Measurements from ENCODE around the gene C17orf75. TPM values are rescaled to one million over a fixed set of nuclear protein-coding genes. Genes with fewer than 3 reads are reported as not detected.

The C17orf75 gene
- total RNA-seq, 1 experiment from 2014 or later = 21.1 TPM

DNA sequence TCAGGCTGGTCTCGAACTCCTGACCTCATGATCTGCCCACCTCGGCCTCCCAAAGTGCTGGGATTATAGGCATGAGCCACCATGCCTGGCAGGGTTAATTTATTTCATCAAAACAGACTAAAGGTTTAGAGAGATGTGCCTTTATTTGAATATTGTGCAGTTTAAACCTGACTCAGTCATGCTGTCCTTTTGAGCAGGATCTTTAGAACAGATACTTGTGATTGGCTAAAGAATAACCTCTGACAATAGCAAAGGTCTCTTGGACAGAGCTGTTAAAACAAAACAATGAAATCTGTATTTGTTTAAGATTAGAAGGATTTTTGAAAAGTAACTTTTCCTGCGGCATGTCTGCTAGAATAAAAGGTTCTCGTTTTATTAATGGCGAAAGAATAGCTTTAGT, 44.0 kb upstream of the C17orf75 start:
- no peak overlapping the region for H3K4me3 Mint-ChIP-seq (ENCODE audit: low read depth, unreplicated experiment)
- peaks cover 67% of the 10 kb centered on the region for H3K36me3 Mint-ChIP-seq (ENCODE audit: insufficient read depth, unreplicated experiment)
- TF ChIP-seq, protein P1, sequence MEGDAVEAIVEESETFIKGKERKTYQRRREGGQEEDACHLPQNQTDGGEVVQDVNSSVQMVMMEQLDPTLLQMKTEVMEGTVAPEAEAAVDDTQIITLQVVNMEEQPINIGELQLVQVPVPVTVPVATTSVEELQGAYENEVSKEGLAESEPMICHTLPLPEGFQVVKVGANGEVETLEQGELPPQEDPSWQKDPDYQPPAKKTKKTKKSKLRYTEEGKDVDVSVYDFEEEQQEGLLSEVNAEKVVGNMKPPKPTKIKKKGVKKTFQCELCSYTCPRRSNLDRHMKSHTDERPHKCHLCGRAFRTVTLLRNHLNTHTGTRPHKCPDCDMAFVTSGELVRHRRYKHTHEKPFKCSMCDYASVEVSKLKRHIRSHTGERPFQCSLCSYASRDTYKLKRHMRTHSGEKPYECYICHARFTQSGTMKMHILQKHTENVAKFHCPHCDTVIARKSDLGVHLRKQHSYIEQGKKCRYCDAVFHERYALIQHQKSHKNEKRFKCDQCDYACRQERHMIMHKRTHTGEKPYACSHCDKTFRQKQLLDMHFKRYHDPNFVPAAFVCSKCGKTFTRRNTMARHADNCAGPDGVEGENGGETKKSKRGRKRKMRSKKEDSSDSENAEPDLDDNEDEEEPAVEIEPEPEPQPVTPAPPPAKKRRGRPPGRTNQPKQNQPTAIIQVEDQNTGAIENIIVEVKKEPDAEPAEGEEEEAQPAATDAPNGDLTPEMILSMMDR (IDR thresholded peaks at IDR 0.05; ENCODE audit: unreplicated experiment) = no peak
- H3K27me3 Mint-ChIP-seq (ENCODE audit: unreplicated experiment) = no peaks in the 10 kb centered on the region
- H3K27ac Mint-ChIP-seq (ENCODE audit: unreplicated experiment) = no peak overlapping the region
- H3K9me3 Mint-ChIP-seq (ENCODE audit: low read depth, unreplicated experiment) = no peaks in the 10 kb centered on the region
- no peak for DNase-seq
- H3K4me1 Mint-ChIP-seq (ENCODE audit: low read depth, unreplicated experiment) = peaks cover 43% of the 10 kb centered on the region
- intact Hi-C loops (cut with micrococcal nuclease; ENCODE audit: unreplicated experiment) = no loop called here
- CTCF ChIA-PET = no interaction called here
- no TSS peak for BruUV-seq (replicated peaks)

DNA sequence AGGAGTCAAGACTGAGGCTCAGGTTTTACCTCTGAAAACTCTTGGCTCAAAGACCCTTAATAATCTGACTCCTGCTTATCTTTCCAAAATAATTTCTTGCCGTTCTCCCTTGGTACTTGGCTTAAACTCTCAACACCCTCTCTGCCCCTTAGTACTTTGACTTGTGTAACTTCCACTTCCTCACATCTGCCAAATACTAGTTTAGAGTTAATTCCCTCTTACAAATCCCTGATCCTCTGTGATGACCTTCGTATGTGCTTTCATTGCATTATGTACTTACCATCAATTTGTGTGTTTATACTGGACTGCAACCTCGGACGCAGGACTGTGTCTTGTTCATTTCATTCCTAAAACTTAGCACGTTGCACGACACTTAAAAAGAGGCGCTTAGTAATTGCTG, 43.1 kb upstream of the C17orf75 start:
- H3K4me3 Mint-ChIP-seq (ENCODE audit: low read depth, unreplicated experiment) = no peak overlapping the region
- peak overlapping the region; percentile 34 for H3K27ac Mint-ChIP-seq (ENCODE audit: unreplicated experiment)
- H3K36me3 Mint-ChIP-seq (ENCODE audit: insufficient read depth, unreplicated experiment) = peaks cover 71% of the 10 kb centered on the region
- BruUV-seq (replicated peaks) = no TSS peak
- H3K27me3 Mint-ChIP-seq (ENCODE audit: unreplicated experiment) = no peaks in the 10 kb centered on the region
- TF ChIP-seq, protein P1 (IDR thresholded peaks at IDR 0.05; ENCODE audit: unreplicated experiment) = no peak
- intact Hi-C loops (cut with micrococcal nuclease; ENCODE audit: unreplicated experiment) = no loop called here
- DNase-seq = no peak
- H3K9me3 Mint-ChIP-seq (ENCODE audit: low read depth, unreplicated experiment) = no peaks in the 10 kb centered on the region
- H3K4me1 Mint-ChIP-seq (ENCODE audit: low read depth, unreplicated experiment) = peaks cover 48% of the 10 kb centered on the region
- CTCF ChIA-PET = no interaction called here

DNA sequence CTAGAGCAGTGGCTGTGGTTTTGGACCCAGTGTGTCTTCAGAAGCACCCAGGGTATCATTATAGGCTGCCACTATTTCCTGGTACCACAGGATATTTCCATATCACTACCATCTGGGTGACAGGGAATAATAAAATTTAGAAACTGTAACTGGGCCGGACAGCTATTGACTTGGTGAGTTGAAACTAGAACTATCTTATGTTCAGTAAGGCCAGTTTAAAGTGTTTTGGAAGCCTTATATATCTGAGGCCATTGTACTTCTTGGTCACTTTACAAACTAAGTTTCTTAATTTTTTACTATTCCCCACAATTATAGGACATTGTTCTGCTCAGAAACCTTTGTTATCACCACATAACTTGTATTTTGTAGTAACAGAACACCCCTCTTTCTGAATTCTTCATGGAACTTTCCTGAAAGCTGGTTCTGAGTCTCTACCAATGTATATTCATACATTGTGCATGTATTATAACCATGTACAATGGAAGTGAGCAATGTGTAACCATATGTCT, 42.0 kb upstream of the C17orf75 start:
- Mint-ChIP-seq H3K9me3 (ENCODE audit: low read depth, unreplicated experiment) (no peaks in the 10 kb centered on the region), H3K4me1 (ENCODE audit: low read depth, unreplicated experiment) (peaks cover 48% of the 10 kb centered on the region), H3K36me3 (ENCODE audit: insufficient read depth, unreplicated experiment) (peaks cover 65% of the 10 kb centered on the region), H3K27me3 (ENCODE audit: unreplicated experiment) (no peaks in the 10 kb centered on the region), H3K4me3 (ENCODE audit: low read depth, unreplicated experiment) (no peak overlapping the region), H3K27ac (ENCODE audit: unreplicated experiment) (peak overlapping the region; percentile 34)
- BruUV-seq (replicated peaks) = no TSS peak
- no peak for DNase-seq
- CTCF ChIA-PET = no interaction called here
- TF ChIP-seq, protein P1 (IDR thresholded peaks at IDR 0.05; ENCODE audit: unreplicated experiment) = no peak
- intact Hi-C loops (cut with micrococcal nuclease; ENCODE audit: unreplicated experiment) = no loop called here

DNA sequence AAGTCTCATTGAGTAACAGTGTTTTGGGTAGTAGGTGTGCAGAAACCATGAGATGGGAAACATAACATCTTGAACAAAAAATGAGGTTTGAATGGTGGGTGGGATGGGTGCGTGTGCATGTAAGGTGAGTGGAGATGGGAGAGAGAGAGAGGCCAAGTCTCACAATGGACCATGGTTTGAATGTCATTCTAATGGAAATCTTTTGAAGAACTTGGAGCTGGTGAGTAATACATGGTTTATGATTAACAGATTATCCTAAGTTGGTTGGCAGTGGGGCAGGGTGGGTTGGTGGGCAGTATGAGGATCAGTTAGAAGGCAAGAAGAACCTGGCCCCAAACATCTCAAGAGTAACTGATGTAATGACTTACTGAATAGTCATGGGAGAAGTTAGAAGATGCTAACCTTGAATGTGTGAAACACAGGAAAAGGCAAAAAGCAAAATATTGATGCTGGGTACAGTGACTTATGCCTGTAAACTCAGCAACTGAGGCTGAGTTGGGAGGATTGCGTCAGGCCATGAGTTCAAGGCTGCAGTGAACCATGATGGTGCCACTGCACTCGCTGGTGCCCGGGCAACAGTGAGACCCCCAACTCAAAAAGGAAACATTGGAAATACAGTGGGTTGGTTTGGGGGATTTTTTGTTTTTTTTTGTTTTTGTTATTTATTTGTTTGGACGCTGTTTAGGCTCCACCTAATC, 40.7 kb upstream of the C17orf75 start:
- peak overlapping the region; percentile 13 for H3K27ac Mint-ChIP-seq (ENCODE audit: unreplicated experiment)
- H3K9me3 Mint-ChIP-seq (ENCODE audit: low read depth, unreplicated experiment) = no peaks in the 10 kb centered on the region
- CTCF ChIA-PET = no interaction called here
- no peaks in the 10 kb centered on the region for H3K27me3 Mint-ChIP-seq (ENCODE audit: unreplicated experiment)
- TF ChIP-seq, protein P1 (IDR thresholded peaks at IDR 0.05; ENCODE audit: unreplicated experiment) = no peak
- DNase-seq = no peak
- H3K36me3 Mint-ChIP-seq (ENCODE audit: insufficient read depth, unreplicated experiment) = peaks cover 62% of the 10 kb centered on the region
- intact Hi-C loops (cut with micrococcal nuclease; ENCODE audit: unreplicated experiment) = no loop called here
- no peak overlapping the region for H3K4me3 Mint-ChIP-seq (ENCODE audit: low read depth, unreplicated experiment)
- peaks cover 48% of the 10 kb centered on the region for H3K4me1 Mint-ChIP-seq (ENCODE audit: low read depth, unreplicated experiment)
- BruUV-seq (replicated peaks) = no TSS peak

All from Calu3 (cell line).